Kidney (tissue), 14 donors: Measurements from ENCODE around the gene BLCAP. TPM values are rescaled to one million over a fixed set of nuclear protein-coding genes. Genes with fewer than 3 reads are reported as not detected.
A peak's percentile ranks its signal among the peaks of the same experiment; 100 is the strongest.

Experiments
- DNase-seq, 5 donors: peaks; one replicate each; pipeline ENCODE4 v3.0.0-alpha.2; 2013 to 2020
- FAIRE-seq: peaks from 2 replicates; lab custom pipeline; 2012; peaks lifted over from hg19 to GRCh38; lab: Jason Lieb, UNC
- H3K27ac ChIP-seq, 2 donors: one replicate each; pipeline ENCODE4 v1.7.0; 2013; ENCODE audit warnings: low read depth in 2 of 2, low read length in 2 of 2, inconsistent platforms in 1 of 2
- H3K27me3 ChIP-seq: one replicate; pipeline ENCODE4 v1.7.1; 2013; ENCODE audit warnings: low read length, inconsistent platforms; ENCODE audit not compliant: control insufficient read depth, insufficient read depth
- H3K36me3 ChIP-seq, 3 donors: one replicate each; pipeline versions ENCODE4 v1.7.0 to v1.7.1; 2013; ENCODE audit warnings: low read length in 3 of 3, control low read depth in 1 of 3, inconsistent platforms in 1 of 3; ENCODE audit not compliant: insufficient read depth in 3 of 3, control insufficient read depth in 2 of 3
- H3K4me1 ChIP-seq, 3 donors: one replicate each; pipeline versions ENCODE4 v1.7.0 to v1.7.1; 2013; ENCODE audit warnings: low read length in 3 of 3, inconsistent platforms in 1 of 3, low read depth in 1 of 3; ENCODE audit not compliant: control insufficient read depth in 2 of 3, insufficient read depth in 2 of 3
- H3K4me3 ChIP-seq, 3 donors: one replicate each; pipeline versions ENCODE4 v1.7.0 to v1.8.1; 2013; ENCODE audit warnings: low read length in 3 of 3, control low read depth in 1 of 3, inconsistent platforms in 1 of 3
- H3K9ac ChIP-seq, 3 donors: one replicate each; pipeline versions ENCODE4 v1.7.0 to v1.7.1; 2013; ENCODE audit warnings: low read length in 3 of 3, control low read depth in 1 of 3, inconsistent platforms in 1 of 3
- H3K9me3 ChIP-seq, 3 donors: one replicate each; pipeline versions ENCODE4 v1.7.0 to v1.7.1; 2013; ENCODE audit warnings: low read length in 3 of 3, control low read depth in 1 of 3, inconsistent platforms in 1 of 3; ENCODE audit not compliant: control insufficient read depth in 2 of 3, insufficient read depth in 1 of 3
- CTCF ChIP-seq: IDR thresholded peaks from 3 replicates; pipeline ENCODE4 v1.5.1; 2012; ENCODE audit warnings: mild to moderate bottlenecking, moderate library complexity, borderline replicate concordance; ENCODE audit not compliant: insufficient read depth; ENCODE audit errors: extremely low read depth
- intact Hi-C: fragments of 100-400 bp; cut with DNase I; formaldehyde crosslinking; loops from one replicate; pipeline ENCODE4 v1.11.1; 2022
- polyA plus RNA-seq: library from polyadenylated mRNA; stranded (reverse); fragments of 350-450 nt; fragmentation: Illumina TruSeq; extraction: RNeasy Lipid Tissue Mini Kit (QIAGEN cat#74804); gene quantifications from one replicate; pipeline ENCODE4 v1.2.3, GENCODE V29; 2014; ENCODE audit warnings: low read depth, low replicate concordance; ENCODE audit not compliant: insufficient read depth
- total RNA-seq: library from RNA; stranded (reverse); fragmentation: NEBNext Ultra II Directional; extraction: Animal tissue kit (Norgen Biotek cat#: 25700); gene quantifications from one replicate; pipeline ENCODE4 v1.2.1, GENCODE V29; 2021
- donor health status: control.
- donor health status: control.
- donor health status: control.
- donor health status: control.
- donor health status: control.
- donor health status: DM: yes; HTN: yes; CAD: no.
- donor health status: Normal renal cell carcinoma (clear cell type).

BLCAP gene
- total and polyA plus RNA-seq, 2 donors from 2014 or later = 76.1 to 106 TPM

GRCh38 chr20:37571033-37571432 lies 43.4 kb upstream of the BLCAP start:
- H3K9ac ChIP-seq = no peak overlapping the region
- H3K36me3 ChIP-seq = no peaks in the 10 kb centered on the region
- H3K9me3 ChIP-seq = no peaks in the 10 kb centered on the region
- no peaks in the 10 kb centered on the region for H3K27me3 ChIP-seq
- no peak for FAIRE-seq
- H3K4me3 ChIP-seq = no peak overlapping the region
- intact Hi-C loops = no loop called here
- DNase-seq = peak in 1 of 5 donors; percentile 0
- no peak overlapping the region for H3K27ac ChIP-seq
- H3K4me1 ChIP-seq = no peaks in the 10 kb centered on the region
- no peak for TF ChIP-seq CTCF

- H3K27me3 ChIP-seq = no peaks in the 10 kb centered on the region
- no peak overlapping the region for H3K27ac ChIP-seq
- no peak for DNase-seq
- no peak overlapping the region for H3K9ac ChIP-seq
- no peaks in the 10 kb centered on the region for H3K9me3 ChIP-seq
- no peak for TF ChIP-seq CTCF
- no peak for FAIRE-seq
- no peaks in the 10 kb centered on the region for H3K36me3 ChIP-seq
- no peaks in the 10 kb centered on the region for H3K4me1 ChIP-seq
- H3K4me3 ChIP-seq = no peak overlapping the region
- intact Hi-C loops = no loop called here
These were observed 42.7 kb upstream of the BLCAP start for GRCh38 chr20:37570419-37570818.

- peak in 4 of 5 donors; percentile 60 to 91 (median 72) for DNase-seq
- H3K27ac ChIP-seq = no peak overlapping the region
- no peak for TF ChIP-seq CTCF
- no peak for FAIRE-seq
- no peak overlapping the region for H3K4me3 ChIP-seq
- H3K36me3 ChIP-seq = no peaks in the 10 kb centered on the region
- H3K9me3 ChIP-seq = no peaks in the 10 kb centered on the region
- intact Hi-C loops = no loop called here
- H3K4me1 ChIP-seq = peaks cover 0 to 2% (median 0%) of the 10 kb centered on the region in 3 donors
- H3K27me3 ChIP-seq = no peaks in the 10 kb centered on the region
- no peak overlapping the region for H3K9ac ChIP-seq
These were observed 40.3 kb upstream of the BLCAP start for GRCh38 chr20:37567671-37568588.
